Measurements from ENCODE around the gene CPB2.

CPB2 gene

DNA sequence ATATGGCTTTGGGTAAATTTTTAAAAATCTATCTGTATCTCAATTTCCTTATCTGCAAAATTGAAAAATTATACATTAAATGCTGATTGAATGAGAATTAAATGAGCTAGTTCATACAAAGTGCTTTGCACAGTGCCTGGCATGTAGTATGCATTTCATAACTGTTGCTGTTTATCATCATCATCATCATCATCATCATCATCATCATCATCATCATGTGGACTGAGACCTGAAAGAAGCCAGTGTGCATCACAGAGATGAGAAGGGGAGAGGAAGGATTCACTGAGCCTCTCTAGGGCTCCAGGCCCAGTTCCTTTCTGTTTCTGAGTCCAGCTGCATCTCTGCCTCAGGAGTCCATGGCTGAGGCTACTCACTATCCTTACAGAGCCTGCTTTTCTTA is 45.4 kb downstream of the CPB2 start:
- H3K27ac ChIP-seq = no peak overlapping the region
- TF ChIP-seq, protein P1, sequence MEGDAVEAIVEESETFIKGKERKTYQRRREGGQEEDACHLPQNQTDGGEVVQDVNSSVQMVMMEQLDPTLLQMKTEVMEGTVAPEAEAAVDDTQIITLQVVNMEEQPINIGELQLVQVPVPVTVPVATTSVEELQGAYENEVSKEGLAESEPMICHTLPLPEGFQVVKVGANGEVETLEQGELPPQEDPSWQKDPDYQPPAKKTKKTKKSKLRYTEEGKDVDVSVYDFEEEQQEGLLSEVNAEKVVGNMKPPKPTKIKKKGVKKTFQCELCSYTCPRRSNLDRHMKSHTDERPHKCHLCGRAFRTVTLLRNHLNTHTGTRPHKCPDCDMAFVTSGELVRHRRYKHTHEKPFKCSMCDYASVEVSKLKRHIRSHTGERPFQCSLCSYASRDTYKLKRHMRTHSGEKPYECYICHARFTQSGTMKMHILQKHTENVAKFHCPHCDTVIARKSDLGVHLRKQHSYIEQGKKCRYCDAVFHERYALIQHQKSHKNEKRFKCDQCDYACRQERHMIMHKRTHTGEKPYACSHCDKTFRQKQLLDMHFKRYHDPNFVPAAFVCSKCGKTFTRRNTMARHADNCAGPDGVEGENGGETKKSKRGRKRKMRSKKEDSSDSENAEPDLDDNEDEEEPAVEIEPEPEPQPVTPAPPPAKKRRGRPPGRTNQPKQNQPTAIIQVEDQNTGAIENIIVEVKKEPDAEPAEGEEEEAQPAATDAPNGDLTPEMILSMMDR (IDR thresholded peaks at IDR 0.05) = no peak
- no peak for TF ChIP-seq ZFX (IDR thresholded peaks at IDR 0.05; ENCODE audit: borderline replicate concordance)

DNA sequence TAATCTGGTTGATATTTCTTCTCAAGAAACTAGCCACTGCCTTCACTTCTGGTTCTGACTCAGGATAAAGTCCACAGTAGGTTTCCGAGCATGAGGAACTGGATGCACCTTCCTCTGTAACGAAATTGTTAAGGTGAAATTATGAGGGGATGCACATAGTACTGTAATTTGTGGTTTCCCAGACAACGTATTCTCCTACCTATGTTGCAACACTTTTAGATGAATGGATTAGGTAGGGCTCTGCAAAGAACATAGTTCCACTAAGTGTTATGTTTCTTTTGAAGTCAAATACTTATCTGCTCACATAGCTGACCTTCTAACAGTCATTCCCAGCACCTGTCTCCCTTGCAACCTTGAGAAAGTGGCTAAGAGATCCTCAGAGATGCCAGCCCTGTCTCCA is 46.6 kb downstream of the CPB2 start:
- no peak overlapping the region for H3K27ac ChIP-seq
- TF ChIP-seq ZFX (IDR thresholded peaks at IDR 0.05; ENCODE audit: borderline replicate concordance) = no peak

DNA sequence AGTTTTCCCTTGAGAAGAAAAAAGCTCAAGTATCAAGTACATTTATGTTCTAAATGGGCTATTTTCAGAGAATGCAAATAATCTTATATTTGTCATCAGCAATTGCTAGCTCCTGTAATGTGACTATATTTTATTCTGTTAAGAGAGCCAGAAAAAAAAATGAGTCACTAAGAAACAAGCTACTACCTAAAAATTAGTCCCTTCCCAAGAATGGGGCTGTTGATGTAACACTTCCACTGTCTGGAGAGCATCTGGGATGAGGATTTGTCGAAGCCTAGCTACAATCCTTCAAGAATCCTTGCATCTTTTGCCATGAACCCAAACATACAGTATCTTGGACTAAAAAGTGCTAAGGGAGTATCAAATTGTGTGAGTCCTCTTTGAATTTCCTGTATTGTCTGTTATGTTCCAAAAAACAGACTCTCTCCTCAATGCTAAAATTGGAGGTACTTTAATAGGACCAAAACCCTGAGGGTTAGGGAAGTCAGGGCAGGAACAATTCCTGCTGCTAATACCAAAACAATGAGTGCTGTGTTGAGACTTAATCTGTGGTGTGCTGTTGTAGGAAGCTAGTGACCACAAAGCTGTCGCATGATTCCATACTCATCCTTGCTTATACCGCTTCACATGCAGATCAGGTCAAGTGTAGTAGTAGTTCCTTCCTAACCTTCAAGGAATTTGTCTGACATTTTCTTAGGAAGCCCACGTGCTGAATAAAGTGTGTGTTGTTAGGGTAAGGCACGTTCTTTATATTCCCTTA is 47.4 kb downstream of the CPB2 start:
- TF ChIP-seq, protein P1 (IDR thresholded peaks at IDR 0.05) = no peak
- TF ChIP-seq ZFX (IDR thresholded peaks at IDR 0.05; ENCODE audit: borderline replicate concordance) = no peak
- no peak overlapping the region for H3K27ac ChIP-seq

DNA sequence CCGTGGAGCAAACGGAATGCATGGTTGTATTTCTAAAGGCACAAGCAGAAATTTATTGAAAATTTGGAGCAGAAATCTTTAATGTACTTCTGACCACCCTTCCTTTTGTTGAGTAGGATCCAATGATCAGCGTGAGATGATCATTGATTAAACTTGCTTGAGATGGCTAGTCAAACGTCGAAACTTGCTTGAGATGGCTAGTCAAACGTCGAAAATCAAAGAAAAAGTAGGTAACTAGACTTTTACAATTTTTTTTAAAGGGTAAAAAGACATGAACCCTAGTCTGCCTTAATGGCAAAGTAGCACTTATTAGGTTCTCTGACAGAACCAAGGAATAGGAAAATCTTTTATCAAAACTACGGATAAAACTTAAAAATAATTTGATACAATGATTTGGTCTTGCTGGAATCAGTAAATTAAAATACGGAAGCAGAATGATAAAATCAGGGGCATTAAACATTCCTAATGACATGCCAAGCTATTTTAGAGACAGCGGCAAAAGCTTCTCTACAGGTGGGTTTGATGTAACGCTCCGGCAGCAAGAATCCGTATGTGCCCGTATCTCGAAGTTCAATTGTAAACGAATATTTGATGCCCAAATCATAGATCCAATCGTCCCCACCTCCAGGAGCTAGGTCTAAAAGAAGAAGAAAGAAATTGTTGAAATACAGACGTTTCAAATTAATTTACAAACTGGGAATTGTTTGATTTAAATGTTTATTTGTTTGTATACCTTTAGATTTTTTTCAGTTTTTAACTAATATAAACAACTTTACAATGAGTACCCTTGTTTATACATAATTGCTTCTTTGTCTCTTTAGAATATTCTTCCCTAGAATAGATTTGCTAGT is 51.4 kb downstream of the CPB2 start:
- peak overlapping the region; percentile 81 for H3K27ac ChIP-seq
- TF ChIP-seq, protein P1 (IDR thresholded peaks at IDR 0.05) = no peak
- no peak for TF ChIP-seq ZFX (IDR thresholded peaks at IDR 0.05; ENCODE audit: borderline replicate concordance)

DNA sequence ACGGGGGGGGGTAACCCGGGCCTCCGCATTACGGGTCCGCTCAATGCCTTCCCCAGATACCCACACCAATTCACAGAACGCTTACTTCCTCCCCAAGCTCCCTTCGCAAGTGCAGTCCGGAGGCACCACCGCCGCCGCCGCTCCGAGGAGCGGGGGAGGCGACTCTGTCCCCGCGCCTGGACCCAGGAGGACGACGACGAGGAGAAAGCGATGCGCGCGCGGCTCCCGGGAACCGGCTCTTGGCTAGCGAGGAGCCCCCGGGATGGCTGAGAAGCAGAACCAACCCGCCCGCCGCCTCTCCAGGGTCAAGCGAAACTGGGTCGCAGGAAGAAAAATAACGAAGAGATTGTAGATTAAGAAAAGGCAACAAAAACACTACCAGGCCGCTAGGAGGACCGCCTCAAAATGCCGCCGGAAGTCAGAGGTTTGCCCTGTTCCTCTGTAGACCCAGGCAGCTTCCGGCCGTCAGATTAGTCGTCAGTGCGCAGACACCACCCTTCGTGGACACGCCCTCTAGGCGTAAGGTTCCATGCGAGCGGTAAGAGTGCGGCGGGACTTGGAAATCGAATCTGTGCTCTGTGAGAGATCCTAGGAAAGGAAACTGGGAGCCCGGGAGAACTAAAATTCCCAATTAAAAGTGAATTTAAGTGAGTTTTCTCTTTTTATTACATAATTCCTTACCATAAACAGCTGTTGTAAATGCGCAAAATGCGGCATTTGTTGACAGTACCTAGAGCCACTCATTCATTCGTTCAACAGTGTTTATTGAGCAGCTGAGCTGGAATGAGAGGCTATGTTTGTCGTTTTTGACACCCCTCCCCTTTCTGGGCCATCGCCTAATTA is 52.3 kb downstream of the CPB2 start, which contains the start of gene ZC3H13:
TSS of gene ZC3H13 (minus strand) at position 428 of the 843 bp plus-strand sequence. CDS start 7,239 bp downstream, outside the sequence.
- peak within 1 kb of the TSS; percentile 81 for H3K27ac ChIP-seq
- TF ChIP-seq, protein P1 (IDR thresholded peaks at IDR 0.05) = peak; percentile 27
- TF ChIP-seq ZFX (IDR thresholded peaks at IDR 0.05; ENCODE audit: borderline replicate concordance) = no peak

DNA sequence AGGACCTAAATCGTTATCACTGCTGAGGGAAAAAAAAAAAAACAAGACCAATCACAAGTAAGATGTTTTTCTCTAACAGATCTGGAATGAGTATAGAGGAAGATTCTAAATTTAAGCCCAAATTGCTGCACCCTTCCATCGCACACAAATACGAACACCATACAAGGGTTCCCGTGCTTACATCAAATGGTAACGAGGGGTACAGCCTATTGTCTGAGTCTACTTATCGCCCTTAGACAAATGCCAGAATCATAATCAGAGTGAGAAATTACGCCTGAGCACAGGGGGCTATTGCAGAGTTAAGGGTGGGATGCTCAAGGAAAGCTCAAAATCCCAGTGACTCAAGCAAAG is 52.9 kb downstream of the CPB2 start:
- H3K27ac ChIP-seq = peak overlapping the region; percentile 81
- TF ChIP-seq ZFX (IDR thresholded peaks at IDR 0.05; ENCODE audit: borderline replicate concordance) = no peak
- TF ChIP-seq, protein P1 (IDR thresholded peaks at IDR 0.05) = no peak

DNA sequence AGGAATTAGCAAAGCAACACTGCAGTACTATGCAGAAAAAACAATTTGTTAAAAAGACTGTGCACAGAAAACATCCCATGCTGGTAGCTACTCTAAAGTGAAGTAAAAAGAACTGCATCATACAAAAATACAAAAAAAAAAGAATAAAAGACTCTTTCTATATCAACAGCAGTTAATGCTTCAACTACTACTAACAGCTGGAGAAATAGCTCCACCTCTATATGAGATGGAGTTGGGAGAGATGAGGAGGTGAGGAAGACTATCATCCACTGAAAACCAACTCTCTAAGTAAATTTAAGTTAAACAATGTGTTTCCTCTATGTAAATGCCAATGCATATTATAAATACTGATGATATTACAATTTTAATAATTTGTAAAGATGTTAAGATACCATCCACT is 54.1 kb downstream of the CPB2 start:
- H3K27ac ChIP-seq = no peak overlapping the region
- TF ChIP-seq, protein P1 (IDR thresholded peaks at IDR 0.05) = no peak
- no peak for TF ChIP-seq ZFX (IDR thresholded peaks at IDR 0.05; ENCODE audit: borderline replicate concordance)

All from 22Rv1 (cell line).